Omental fat pad (tissue), 4 donors: ENCODE measurements around the gene CNGB1. TPM values are rescaled to one million over a fixed set of nuclear protein-coding genes. Genes with fewer than 3 reads are reported as not detected.
A peak's percentile ranks its signal among the peaks of the same experiment; 100 is the strongest.
"Not testable (repeated sequence)": the region's sequence is repeated elsewhere in the genome, so short reads cannot be mapped to it uniquely, and the experiment has no call there.

Source experiments
- ATAC-seq: fragments of 150-250 bp; one replicate; pipeline ENCODE4 v1.9.1; 2016; ENCODE audit warnings: mild to moderate bottlenecking, moderate library complexity; ENCODE audit not compliant: low FRiP score
- DNase-seq: peaks from one replicate; pipeline ENCODE4 v3.0.0-alpha.2; 2019; ENCODE audit warnings: low spot score
- total RNA-seq, 4 donors: library from RNA; depleted of rRNA; stranded (reverse); fragments of >200 nt; gene quantifications; one replicate each; pipeline ENCODE4 v1.1.0, GENCODE V29; 2016
- TF ChIP-seq, protein P1 (sequence below), 3 donors: fragments of 450-650 bp; IDR thresholded peaks; one replicate each; pipeline ENCODE4 v1.5.1; 2016 to 2017; ENCODE audit warnings: antibody characterized with exemption in 3 of 3, mild to moderate bottlenecking in 3 of 3, moderate library complexity in 2 of 3

The CNGB1 gene
- total RNA-seq, 4 donors from 2014 or later = not detected

DNA sequence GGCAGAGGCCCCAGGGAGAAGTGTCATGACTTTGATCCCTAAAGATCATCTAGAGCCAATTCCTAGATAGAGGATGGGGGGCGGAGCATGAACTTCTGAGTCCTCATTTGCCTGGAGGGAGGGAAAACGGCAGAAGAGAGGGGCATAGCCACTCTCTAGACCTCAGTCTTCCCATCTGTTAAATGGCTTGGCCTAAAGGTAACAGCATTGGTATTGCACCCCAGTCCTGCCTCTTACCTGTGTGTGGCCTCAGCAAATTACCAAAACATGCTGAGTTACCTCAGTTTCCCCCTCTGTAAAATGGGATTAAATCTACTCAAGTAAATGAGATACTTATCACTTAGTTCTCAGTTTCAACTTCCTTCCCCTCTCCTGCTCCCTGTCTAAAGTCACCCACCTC is 47.5 kb downstream of the CNGB1 start:
- TF ChIP-seq, protein P1, sequence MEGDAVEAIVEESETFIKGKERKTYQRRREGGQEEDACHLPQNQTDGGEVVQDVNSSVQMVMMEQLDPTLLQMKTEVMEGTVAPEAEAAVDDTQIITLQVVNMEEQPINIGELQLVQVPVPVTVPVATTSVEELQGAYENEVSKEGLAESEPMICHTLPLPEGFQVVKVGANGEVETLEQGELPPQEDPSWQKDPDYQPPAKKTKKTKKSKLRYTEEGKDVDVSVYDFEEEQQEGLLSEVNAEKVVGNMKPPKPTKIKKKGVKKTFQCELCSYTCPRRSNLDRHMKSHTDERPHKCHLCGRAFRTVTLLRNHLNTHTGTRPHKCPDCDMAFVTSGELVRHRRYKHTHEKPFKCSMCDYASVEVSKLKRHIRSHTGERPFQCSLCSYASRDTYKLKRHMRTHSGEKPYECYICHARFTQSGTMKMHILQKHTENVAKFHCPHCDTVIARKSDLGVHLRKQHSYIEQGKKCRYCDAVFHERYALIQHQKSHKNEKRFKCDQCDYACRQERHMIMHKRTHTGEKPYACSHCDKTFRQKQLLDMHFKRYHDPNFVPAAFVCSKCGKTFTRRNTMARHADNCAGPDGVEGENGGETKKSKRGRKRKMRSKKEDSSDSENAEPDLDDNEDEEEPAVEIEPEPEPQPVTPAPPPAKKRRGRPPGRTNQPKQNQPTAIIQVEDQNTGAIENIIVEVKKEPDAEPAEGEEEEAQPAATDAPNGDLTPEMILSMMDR (IDR thresholded peaks at IDR 0.05) = no peak
- DNase-seq = no peak
- no peak for ATAC-seq

DNA sequence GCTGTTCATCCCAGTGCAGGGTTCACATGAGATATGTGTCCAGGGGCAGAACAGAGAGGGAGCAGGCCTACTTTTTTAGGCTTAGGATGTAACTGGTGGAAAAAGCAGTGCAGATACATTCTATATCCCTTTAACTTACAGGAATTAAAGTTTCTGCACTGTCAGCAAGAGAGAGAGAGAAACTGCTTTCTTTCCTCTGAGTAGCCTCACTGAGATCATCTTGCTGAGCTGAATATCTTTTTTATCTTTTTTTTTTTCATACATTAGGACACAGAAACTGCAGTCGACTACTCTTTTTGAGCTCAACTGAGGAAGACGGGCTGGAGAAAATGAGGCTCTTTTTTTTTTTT is 50.1 kb downstream of the CNGB1 start:
- ATAC-seq (no peak), DNase-seq (no peak)
- TF ChIP-seq, protein P1 (IDR thresholded peaks at IDR 0.05) = no peak

DNA sequence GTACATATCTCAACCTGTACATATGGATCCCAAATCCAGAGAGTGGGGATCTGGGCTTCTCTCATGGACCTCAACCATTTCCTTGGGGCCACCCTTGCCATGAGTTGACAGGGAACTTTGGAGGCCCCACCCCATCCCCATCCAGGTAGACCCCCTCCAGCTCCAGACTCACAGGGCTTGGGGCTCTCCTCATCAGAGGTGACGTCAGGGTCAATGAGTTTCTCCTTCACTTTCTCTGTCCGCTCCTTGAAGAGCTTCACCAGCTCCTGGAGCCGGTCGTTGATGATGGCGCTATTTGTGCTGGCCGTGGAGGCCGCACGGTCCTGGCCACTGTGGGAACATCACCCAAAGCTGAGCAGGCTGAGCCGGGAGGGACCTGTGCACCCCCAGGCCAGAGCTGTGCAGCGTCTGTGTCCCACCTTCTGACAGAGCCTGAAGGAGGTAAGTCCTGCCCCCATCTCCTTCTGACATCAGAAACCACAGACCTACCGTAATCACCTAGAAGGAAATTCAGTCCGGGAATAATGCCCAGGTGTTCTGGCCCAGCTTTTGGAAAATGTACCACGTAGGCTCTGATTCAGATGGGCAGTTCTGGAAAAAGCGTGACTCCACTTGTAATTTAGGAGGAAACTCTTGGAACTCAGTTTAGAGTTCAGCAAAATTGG is 50.6 kb downstream of the CNGB1 start:
- TF ChIP-seq, protein P1 (IDR thresholded peaks at IDR 0.05) = no peak
- DNase-seq = no peak
- ATAC-seq = peak; percentile 37

DNA sequence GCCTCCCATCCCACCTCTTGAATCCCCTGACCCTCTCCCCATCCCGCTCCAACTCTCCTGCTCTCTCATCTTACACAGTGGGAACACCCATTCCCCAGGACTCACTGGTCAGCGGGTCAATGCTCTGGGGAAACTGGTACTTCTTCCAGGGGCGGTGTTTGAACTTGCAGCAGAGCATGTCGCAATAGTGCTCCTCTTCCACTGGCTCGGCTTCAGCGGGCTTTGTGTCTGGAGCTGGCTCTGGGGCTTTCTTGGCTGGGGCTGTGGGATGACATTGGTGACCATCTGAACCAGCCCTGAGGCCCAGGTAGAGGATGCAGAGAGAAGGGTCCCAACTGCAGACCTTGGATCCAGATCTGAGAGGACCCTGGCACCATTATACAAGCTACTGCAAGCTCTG is 51.9 kb downstream of the CNGB1 start:
- no peak for ATAC-seq
- DNase-seq = no peak
- TF ChIP-seq, protein P1 (IDR thresholded peaks at IDR 0.05) = no peak

DNA sequence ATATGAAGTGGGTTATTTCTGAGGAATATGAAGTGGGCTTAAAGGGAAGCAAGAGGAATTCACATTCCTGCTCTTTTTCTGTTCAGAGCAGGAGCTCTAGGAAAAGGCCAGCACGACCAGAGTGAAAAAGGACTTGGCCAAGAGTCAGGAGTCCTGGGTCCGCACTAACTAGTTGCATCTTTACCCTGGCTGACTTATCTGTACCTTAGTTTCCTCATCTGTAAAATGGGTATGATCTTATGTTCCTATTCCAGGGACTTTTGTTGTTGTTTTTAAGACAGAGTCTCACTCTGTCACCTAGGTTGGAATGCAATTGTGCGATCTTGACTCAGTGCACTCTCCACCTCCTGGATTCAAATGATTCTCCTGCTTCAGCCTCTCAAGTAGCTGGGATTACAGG is 52.5 kb downstream of the CNGB1 start:
- ATAC-seq (no peak), DNase-seq (no peak)
- TF ChIP-seq, protein P1 (IDR thresholded peaks at IDR 0.05) = no peak

DNA sequence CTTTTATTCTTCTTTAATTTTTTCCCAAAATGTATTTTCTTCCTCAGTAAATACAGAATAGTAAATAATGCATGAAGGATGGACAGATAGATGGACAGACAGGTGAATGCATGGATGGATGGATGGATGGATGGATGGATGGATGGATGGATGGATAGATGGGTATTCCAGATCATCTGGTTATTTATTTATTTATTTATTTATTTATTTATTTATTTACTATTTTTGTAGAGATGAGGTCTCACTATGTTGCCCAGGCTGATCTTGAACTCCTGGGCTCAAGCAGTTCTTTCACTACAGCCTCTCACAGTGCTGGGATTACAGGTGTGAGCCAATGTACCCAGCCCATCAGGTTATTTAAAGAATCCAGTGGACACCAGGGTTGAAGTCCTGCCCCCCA is 53.0 kb downstream of the CNGB1 start:
- not testable (repeated sequence) for ATAC-seq, DNase-seq

DNA sequence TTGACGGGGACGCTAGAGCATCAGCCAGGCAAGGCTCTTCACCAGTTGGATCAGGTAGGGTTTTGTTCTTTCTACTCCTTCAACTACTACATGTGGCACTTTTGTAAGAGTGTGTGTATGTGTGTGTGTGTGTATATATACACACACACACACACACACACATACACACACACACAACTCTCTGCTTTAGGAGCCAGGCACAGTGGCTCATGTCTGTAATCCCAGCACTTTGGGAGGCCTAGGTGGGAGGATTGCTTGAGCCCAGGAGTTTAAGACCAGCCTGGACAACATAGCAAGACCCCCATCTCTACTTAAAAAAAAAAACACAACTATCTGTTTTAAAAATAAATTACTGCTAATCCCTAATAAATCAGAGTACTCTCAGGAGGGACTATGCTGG is 53.4 kb downstream of the CNGB1 start:
- not testable (repeated sequence) for ATAC-seq, DNase-seq

DNA sequence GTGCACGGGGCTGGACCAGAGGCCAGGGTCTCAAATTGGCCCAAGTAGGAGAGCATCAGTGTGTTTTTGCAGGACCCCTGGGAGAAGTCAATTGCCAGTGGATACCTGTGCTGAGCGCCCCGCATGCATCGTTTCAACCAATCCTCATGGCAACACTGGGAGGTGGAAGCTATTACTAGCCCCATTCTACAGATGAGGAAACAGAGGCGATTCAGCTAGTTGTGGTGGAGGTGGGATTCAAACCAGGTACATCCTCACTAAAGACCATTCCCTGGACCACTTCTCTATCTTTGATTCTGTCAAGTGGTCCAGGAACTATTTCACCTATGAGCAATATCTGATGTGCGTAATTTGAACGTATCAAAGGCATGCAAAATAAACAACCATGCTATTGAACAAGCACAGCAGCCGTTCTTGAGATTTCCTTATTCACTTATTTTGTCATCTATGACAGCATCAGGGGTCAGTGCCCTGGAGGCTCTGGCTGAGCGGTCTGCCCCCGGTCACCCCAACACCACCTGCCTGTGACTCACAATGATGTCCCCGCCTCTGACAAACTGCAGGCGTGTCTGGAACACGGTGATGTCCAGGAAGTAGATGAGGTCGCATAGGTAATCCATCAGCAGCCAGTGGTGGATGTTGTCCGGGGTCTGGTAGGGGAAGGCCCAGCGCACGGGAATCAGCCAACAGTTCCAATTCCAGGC is 54.0 kb downstream of the CNGB1 start:
- DNase-seq = no peak
- ATAC-seq = no peak
- TF ChIP-seq, protein P1 (IDR thresholded peaks at IDR 0.05) = no peak
